ENCODE measurements around the gene ZNF205.

DNA sequence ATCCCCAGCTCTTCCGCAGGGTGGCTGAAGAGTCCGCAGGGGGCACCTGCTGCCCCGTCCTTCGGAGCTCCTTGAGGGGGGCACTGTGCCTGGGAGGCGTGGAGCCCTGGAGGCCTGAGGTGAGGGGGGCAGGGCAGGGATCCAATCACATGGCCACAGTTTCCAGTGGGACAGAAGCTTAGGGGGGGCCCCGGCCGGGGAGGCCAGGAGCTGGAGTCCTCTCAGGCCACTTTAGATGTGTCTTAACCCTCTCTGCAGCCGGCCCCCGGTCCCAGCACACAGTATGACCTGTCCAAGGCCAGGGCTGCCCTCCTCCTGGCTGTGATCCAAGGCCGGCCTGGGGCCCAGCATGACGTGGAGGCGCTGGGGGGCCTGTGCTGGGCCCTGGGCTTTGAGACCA, 33.3 kb downstream of the ZNF205 start:
- TF ChIP-seq, protein P1, sequence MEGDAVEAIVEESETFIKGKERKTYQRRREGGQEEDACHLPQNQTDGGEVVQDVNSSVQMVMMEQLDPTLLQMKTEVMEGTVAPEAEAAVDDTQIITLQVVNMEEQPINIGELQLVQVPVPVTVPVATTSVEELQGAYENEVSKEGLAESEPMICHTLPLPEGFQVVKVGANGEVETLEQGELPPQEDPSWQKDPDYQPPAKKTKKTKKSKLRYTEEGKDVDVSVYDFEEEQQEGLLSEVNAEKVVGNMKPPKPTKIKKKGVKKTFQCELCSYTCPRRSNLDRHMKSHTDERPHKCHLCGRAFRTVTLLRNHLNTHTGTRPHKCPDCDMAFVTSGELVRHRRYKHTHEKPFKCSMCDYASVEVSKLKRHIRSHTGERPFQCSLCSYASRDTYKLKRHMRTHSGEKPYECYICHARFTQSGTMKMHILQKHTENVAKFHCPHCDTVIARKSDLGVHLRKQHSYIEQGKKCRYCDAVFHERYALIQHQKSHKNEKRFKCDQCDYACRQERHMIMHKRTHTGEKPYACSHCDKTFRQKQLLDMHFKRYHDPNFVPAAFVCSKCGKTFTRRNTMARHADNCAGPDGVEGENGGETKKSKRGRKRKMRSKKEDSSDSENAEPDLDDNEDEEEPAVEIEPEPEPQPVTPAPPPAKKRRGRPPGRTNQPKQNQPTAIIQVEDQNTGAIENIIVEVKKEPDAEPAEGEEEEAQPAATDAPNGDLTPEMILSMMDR (conservative IDR thresholded peaks at IDR 0.05; ENCODE audit: low read depth, low read length), result no peak
- TF ChIP-seq EZH2 (IDR thresholded peaks at IDR 0.05; ENCODE audit: low read length, unreplicated experiment), result no peak
